Stimulated activated CD8-positive, alpha-beta memory T cell treated with anti-CD3 and anti-CD28 coated beads, Interleukin-4, amount 100 ng/mL, for 48 hours (primary cell): ENCODE results near the gene SYVN1.

Experiments
- DNase-seq: peaks from one replicate; pipeline ENCODE4 v3.0.0-alpha.2; 2020

SYVN1 gene

GRCh38 chr11:65111744-65112545 lies 22.4 kb downstream of the SYVN1 start, which contains the start of gene TM7SF2:
TSS of gene TM7SF2 (plus strand) at chr11:65111872. CDS start at chr11:65112016, 144 bp downstream.
- peak; percentile 96 for DNase-seq

- DNase-seq, result no peak
These were observed 23.1 kb downstream of the SYVN1 start for GRCh38 chr11:65111159-65111743.

GRCh38 chr11:65110354-65110861 lies 23.9 kb downstream of the SYVN1 start:
- peak; percentile 100 for DNase-seq

- no peak for DNase-seq
These were observed 24.8 kb downstream of the SYVN1 start for GRCh38 chr11:65109231-65110198.

GRCh38 chr11:65108469-65109123 lies 25.7 kb downstream of the SYVN1 start:
- DNase-seq, result no peak

- DNase-seq, result no peak
These were observed 26.4 kb downstream of the SYVN1 start for GRCh38 chr11:65107751-65108468.

- DNase-seq, result no peak
These were observed 27.2 kb downstream of the SYVN1 start for GRCh38 chr11:65107078-65107477.

GRCh38 chr11:65104628-65105027 lies 29.7 kb downstream of the SYVN1 start:
- no peak for DNase-seq

GRCh38 chr11:65103476-65103875 lies 30.8 kb downstream of the SYVN1 start:
- no peak for DNase-seq

GRCh38 chr11:65102142-65103095 lies 31.9 kb downstream of the SYVN1 start:
- DNase-seq, result no peak

GRCh38 chr11:65100674-65101350 lies 33.5 kb downstream of the SYVN1 start:
- no peak for DNase-seq

GRCh38 chr11:65096926-65097325 lies 37.4 kb downstream of the SYVN1 start:
- DNase-seq, result no peak

GRCh38 chr11:65095974-65096806 lies 38.1 kb downstream of the SYVN1 start, which contains the start of gene VPS51:
TSS of gene VPS51 (plus strand) at chr11:65096214. CDS start at chr11:65096251, 37 bp downstream.
- peak; percentile 91 for DNase-seq

- no peak for DNase-seq
These were observed 38.9 kb downstream of the SYVN1 start for GRCh38 chr11:65095427-65095826.

- no peak for DNase-seq
These were observed 43.7 kb downstream of the SYVN1 start for GRCh38 chr11:65090628-65091027.

GRCh38 chr11:65089621-65090020 lies 44.7 kb downstream of the SYVN1 start:
- DNase-seq, result no peak

GRCh38 chr11:65087827-65088226 lies 46.5 kb downstream of the SYVN1 start:
- no peak for DNase-seq

GRCh38 chr11:65087216-65087615 lies 47.1 kb downstream of the SYVN1 start:
- DNase-seq, result no peak

- no peak for DNase-seq
These were observed 47.5 kb downstream of the SYVN1 start for GRCh38 chr11:65086809-65087208.
